ENCODE data around the gene HOXB9. TPM values are rescaled to one million over a fixed set of nuclear protein-coding genes. Genes with fewer than 3 reads are reported as not detected.

Gene HOXB9
- total and polyA plus RNA-seq, 2 donors (not counting 3 experiments of a cell fraction or from before 2014, with no cell fraction given) = 0.79 to 1.1 TPM

- Histone ChIP-seq H3K36me3 (ENCODE audit: control insufficient read depth in 2 of 2, extremely low read depth in 1 of 2, insufficient read depth in 2 of 2, low read length in 2 of 2) (no peaks in the 10 kb centered on the region), H3K4me1 (ENCODE audit: control insufficient read depth, extremely low read depth, insufficient read depth, low read length) (peaks cover 13% of the 10 kb centered on the region), H3K9me1 (replicated peaks; ENCODE audit: control insufficient read depth, extremely low read depth, insufficient read depth, low read length) (no peaks in the 10 kb centered on the region), H3K9me3 (replicated peaks; ENCODE audit: control insufficient read depth, insufficient read depth, low read length) (no peaks in the 10 kb centered on the region), H4K20me1 (replicated peaks; ENCODE audit: control insufficient read depth, extremely low read depth, insufficient read depth, low read length) (no peaks in the 10 kb centered on the region), H3K27ac (ENCODE audit: insufficient read depth, low read depth, low read length) (no peak overlapping the region), H2AFZ (ENCODE audit: low read depth, low read length) (no peak overlapping the region), H3K27me3 (ENCODE audit: control insufficient read depth in 2 of 2, insufficient read depth in 2 of 2, low read length in 2 of 2) (peaks cover 70 to 96% of the 10 kb centered on the region in 2 experiments), H3K4me2 (ENCODE audit: insufficient read depth, low read length) (no peak overlapping the region), H3K4me3 (replicated peaks in 1 of 3; ENCODE audit: insufficient read depth in 1 of 3, low read depth in 1 of 3, low read length in 3 of 3) (no peak overlapping the region), H3K9ac (replicated peaks; ENCODE audit: extremely low read depth, insufficient read depth, low read length) (no peak overlapping the region), H3K79me2 (ENCODE audit: control insufficient read depth, insufficient read depth, low read length) (no peaks in the 10 kb centered on the region)
- intact Hi-C loops (cut with micrococcal nuclease) (no loop called here), dilution Hi-C loops (cut with MboI; ENCODE audit: extremely low pct_ligation_motif_present, low sequenced_read_pairs) (no loop called here)
- FAIRE-seq = no peak
- POLR2A ChIA-PET = no interaction called here
- no peak for DNase-seq (ENCODE audit: low read depth, low spot score)
- TF ChIP-seq MAX (IDR thresholded peaks at IDR 0.05; ENCODE audit: insufficient read depth, insufficient read length) (no peak), JUN (IDR thresholded peaks at IDR 0.05; ENCODE audit: borderline replicate concordance, insufficient read depth, insufficient read length, low read depth) (no peak), EZH2 (IDR thresholded peaks at IDR 0.05; ENCODE audit: borderline replicate concordance, low read depth, low read length, severe bottlenecking) (no peak), POLR2A (IDR thresholded peaks at IDR 0.05; ENCODE audit: low read depth, low read length) (no peak), FOS (IDR thresholded peaks at IDR 0.05; ENCODE audit: borderline replicate concordance, insufficient read depth, low read length) (no peak), POLR2AphosphoS5 (IDR thresholded peaks at IDR 0.05; ENCODE audit: insufficient read depth, low read depth, low read length) (no peak), MYC (IDR thresholded peaks at IDR 0.05; ENCODE audit: low read depth, low read length) (no peak), CTCF (IDR thresholded peaks at IDR 0.05; ENCODE audit: extremely low read depth in 1 of 2, insufficient read depth in 1 of 2, low read depth in 1 of 2, low read length in 2 of 2) (no peak), GATA2 (IDR thresholded peaks at IDR 0.05; ENCODE audit: insufficient read depth, insufficient read length, low read depth, low read length) (no peak)
- CTCF ChIA-PET = interaction anchor here (1.0 to 3.2 kb wide), 2 partner anchors 9 kb away, joined by 3 to 73 read pairs; no protein-coding TSS in a partner anchor
- BruUV-seq (replicated peaks) = no TSS peak
Observed at GRCh38 chr17:48627623-48628521, 1.7 kb upstream of the HOXB9 start.

All from endothelial cell of umbilical vein (primary cell).